HG03039 (cell line): ENCODE data around the gene OPA3.
A peak's percentile ranks its signal among the peaks of the same experiment; 100 is the strongest.

Experiments
- ATAC-seq: cut with Tn5 transposase; IDR thresholded peaks from one replicate; pipeline ENCODE4 v1.9.1; 2021; ENCODE audit warnings: mild to moderate bottlenecking, moderate library complexity; ENCODE audit not compliant: unreplicated experiment

OPA3 gene

GRCh38 chr19:45505996-45506245, 78.7 kb downstream of the OPA3 start:
- ATAC-seq = no peak

- no peak for ATAC-seq
Measured at GRCh38 chr19:45505151-45505995, 79.2 kb downstream of the OPA3 start.

GRCh38 chr19:45503909-45504308, 80.7 kb downstream of the OPA3 start:
- no peak for ATAC-seq

- no peak for ATAC-seq
Measured at GRCh38 chr19:45502111-45502510, 82.5 kb downstream of the OPA3 start.

- ATAC-seq = no peak
Measured at GRCh38 chr19:45501730-45502014, 82.9 kb downstream of the OPA3 start.

GRCh38 chr19:45500918-45501729, 83.5 kb downstream of the OPA3 start:
- no peak for ATAC-seq

- no peak for ATAC-seq
Measured at GRCh38 chr19:45499196-45500180, 85.1 kb downstream of the OPA3 start.

GRCh38 chr19:45498411-45499195, 86.0 kb downstream of the OPA3 start, which contains the start of gene PPM1N:
Gene PPM1N, plus strand, starts transcription at chr19:45498443. Its CDS starts 30 bp downstream, at chr19:45498473.
- ATAC-seq = no peak

GRCh38 chr19:45497791-45498190, 86.8 kb downstream of the OPA3 start:
- no peak for ATAC-seq

- peak; percentile 13 for ATAC-seq
Measured at GRCh38 chr19:45496349-45496953, 88.2 kb downstream of the OPA3 start.

- no peak for ATAC-seq
Measured at GRCh38 chr19:45495178-45495577, 89.4 kb downstream of the OPA3 start.

- no peak for ATAC-seq
Measured at GRCh38 chr19:45494261-45494916, 90.2 kb downstream of the OPA3 start.

- ATAC-seq = no peak
Measured at GRCh38 chr19:45492627-45493470, 91.8 kb downstream of the OPA3 start.

GRCh38 chr19:45492137-45492626, 92.4 kb downstream of the OPA3 start:
- no peak for ATAC-seq

GRCh38 chr19:45489216-45489855, 95.3 kb downstream of the OPA3 start:
- ATAC-seq = no peak

- no peak for ATAC-seq
Measured at GRCh38 chr19:45488708-45489107, 95.9 kb downstream of the OPA3 start.

GRCh38 chr19:45485305-45486077, 99.1 kb downstream of the OPA3 start:
- ATAC-seq = peak; percentile 85
